HG03342 (cell line): ENCODE results near the gene HDAC4.
"Not testable (repeated sequence)": the region's sequence is repeated elsewhere in the genome, so short reads cannot be mapped to it uniquely, and the experiment has no call there.

ENCODE experiments used
- ATAC-seq: cut with Tn5 transposase; IDR thresholded peaks from one replicate; pipeline ENCODE4 v1.9.1; 2021; ENCODE audit warnings: mild to moderate bottlenecking, moderate library complexity; ENCODE audit not compliant: unreplicated experiment

Gene HDAC4

DNA sequence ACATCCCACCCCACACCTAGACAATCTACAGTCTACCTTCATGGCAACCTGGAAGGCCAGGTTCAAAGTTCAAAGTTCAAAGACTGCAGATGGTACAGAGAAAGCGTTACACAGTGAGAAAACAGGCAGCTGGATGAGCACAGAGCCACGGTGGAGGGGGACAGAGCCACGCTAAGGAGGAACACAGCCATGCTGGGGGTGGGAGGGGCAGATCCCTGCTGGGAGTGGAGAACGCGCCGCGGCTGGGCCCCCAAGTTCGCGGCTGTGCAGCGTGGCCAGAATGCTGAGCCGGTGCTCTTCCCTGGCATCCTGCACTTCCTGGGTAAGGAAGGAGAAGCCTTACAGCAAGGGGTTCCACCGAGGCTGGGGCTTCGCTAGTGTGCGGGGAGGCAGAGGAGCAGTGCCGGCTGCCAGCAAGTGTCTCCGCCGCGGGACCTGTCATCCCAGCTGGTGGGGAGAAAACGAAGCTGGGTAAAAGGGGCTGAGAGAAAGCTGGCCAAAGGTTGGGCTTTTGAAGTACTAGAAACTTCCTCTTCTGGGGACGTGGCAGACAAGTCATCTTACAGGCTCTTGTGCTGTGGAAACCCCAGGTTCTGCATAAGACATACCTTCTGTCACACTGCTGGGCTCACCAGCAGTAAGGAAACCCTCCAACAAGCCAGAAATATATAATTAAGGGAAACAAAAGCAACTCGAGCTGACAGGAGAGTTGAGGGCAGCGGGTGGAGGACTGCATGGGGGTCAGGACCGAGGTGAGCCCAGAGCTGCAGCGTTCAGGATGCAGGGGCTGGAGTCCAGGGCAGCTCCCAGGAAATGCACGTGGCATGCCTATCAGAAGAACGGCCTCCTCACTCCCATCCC is 115.5 kb downstream of the HDAC4 start:
- ATAC-seq: no peak

- ATAC-seq: no peak
These were observed 116.6 kb downstream of the HDAC4 start for GRCh38 chr2:239283961-239284795.

DNA sequence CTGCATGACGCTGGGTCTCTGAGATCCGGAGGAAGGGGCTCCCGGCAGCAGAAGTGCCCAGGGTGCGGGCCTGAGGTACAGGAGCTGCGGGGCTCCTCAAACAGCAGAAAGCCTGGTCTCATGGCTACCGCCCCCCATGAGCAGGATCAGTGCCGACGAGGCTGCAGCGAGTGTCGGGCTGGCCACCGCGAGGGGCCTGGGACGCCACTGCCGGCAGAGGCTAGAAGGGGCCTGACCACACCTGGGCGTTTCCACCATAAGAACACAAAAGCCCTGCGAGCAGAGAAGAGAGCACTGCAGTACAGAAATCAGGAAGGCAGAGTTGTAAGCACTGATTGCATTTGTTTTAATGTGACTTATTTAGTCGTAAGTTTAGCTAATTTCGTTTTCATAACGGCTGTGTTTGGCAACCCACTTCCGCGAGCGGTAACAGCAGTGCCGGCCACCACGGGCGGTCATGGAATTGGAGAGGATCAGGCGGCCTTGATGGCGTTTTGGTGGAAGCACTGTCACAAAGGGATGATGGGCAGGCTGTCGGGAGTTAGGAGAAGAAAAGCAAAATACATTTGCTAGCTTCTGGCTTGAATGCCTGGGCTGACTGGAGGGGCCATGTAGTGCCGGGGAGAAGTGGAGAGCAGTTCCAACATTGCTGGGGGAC is 117.4 kb downstream of the HDAC4 start:
- no peak for ATAC-seq

DNA sequence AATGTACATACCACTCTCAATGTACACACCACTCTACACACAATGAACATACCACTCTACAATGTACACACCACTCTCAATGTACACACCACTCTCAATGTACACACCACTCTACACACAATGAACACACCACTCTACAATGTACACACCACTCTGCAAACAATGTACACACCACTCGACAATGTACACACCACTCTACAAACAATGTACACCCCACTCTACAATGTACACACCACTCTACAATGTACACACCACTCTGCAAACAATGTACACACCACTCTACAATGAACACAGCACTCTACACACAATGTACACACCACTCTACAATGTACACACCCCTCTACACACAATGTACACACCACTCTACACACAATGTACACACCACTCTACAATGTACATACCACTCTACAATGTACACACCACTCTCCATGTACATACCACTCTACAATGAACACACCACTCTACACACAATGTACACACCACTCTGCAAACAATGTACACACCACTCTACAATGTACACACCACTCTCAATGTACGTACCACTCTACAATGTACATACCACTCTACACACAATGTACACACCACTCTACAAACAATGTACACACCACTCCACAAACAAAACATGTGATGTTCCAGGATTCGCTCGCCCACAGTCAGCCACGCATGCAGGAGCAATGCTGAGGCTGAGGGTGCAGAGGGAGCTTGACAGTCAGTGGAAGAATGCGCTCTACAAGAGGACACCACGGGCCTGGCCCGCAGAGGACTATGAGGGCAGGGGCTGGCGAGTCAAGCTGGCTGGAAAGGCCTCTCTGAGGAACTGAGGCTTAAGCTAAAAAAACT is 118.2 kb downstream of the HDAC4 start:
- no peak for ATAC-seq

DNA sequence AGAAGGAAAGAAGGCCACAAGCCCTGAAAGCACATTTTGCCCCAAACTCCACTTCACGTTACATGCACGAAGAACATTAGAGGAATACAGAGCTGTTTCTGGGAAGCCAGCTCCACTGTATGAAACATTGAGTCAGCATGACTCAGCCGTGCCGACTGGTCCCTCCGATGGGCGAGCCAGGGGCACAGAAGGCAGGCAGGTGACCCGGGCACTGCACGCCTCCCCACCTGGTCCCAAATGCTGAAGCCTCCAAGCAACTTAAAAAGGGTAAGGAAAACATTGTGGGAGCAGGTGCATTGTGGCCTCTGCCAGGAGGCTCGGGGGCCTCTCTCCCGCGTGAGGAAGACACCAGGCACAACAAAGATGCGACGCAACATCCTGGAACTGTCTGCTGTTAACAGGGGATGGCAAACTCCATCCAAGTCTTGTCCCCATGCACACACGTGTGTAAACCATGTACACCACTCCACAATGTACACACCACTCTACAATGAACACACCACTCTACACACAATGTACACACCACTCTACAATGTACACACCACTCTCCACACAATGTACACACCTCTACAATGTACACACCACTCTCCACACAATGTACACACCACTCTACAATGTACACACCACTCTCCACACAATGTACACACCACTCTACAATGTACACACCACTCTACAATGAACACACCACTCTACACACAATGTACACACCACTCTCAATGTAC is 120.4 kb downstream of the HDAC4 start:
- not testable (repeated sequence) for ATAC-seq

DNA sequence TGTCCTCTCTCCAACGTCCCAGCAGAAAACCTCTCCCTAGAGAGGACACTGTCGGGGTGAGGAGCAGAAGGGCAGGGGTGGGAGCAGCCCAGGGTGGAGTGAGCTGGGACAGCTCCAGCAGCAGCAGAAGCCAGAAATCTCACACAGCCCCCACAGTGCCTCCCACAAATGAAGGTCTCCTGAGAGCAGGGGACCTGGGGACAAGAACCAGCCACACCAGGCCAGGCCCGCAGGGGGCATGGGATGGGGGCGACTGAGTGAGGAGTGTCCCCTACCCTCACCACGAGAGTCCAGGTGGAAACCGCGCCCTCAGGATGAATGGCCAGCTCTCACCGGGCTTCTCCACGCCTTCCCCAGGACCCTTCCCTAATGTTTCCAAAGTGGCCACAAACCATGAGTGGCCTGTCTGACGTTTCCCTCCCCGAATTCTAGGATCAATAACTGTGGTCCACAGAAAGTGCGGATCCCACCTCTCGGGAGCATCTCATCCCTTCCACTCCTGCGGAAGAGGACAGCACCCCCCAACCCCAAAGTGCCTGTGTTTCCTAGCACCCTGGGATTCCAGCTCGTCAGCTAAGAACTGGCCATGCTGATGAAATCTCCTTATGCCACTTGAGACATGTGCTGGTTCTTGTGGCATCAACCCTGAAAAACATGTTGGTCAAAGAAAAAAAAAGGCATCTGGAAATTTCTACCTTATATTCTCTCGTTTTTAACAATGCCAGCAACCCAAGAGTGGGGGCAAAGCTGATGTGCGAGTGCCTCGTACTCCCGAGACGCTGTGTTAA is 121.1 kb downstream of the HDAC4 start:
- ATAC-seq: no peak

DNA sequence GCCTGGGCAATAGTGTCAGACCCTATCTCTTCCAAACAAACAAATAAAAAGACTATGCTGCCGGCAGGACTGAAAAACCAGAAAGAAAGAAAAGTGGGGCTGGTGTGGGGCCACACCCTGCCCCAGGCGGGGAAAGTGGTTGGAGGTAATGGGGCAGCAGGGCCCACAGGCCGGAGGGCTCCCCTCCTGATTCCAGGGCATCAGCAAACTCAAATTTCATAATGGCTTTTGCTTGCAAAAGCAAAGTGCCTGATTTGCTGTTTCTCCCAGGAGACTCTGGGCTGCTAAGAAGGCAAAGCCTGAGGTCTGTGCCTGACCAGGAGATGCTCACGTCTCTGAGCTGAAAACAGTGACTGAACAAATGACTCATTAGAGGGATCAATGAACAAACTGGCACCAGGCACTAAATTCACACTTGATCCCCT is 121.9 kb downstream of the HDAC4 start:
- no peak for ATAC-seq

DNA sequence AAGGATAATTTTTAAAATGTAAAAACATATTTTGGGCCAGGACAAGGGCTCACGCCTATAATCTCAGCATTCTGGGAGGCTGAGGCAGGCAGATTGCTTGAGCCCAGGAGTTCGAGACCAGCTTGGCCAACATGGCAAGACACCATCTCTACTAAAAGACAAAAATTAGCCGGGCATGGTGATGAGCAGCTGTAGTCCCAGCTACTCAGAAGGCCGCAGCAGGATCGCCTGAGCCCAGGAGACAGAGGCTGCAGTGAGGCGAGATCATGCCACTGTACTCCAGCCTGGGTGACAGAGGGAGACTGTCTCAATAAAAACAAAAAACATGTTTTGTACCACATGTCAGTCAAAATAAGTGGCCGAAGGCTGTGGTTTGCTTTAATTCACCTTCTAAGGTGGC is 122.5 kb downstream of the HDAC4 start:
- no peak for ATAC-seq

- ATAC-seq: no peak
These were observed 123.3 kb downstream of the HDAC4 start for GRCh38 chr2:239277401-239278085.

DNA sequence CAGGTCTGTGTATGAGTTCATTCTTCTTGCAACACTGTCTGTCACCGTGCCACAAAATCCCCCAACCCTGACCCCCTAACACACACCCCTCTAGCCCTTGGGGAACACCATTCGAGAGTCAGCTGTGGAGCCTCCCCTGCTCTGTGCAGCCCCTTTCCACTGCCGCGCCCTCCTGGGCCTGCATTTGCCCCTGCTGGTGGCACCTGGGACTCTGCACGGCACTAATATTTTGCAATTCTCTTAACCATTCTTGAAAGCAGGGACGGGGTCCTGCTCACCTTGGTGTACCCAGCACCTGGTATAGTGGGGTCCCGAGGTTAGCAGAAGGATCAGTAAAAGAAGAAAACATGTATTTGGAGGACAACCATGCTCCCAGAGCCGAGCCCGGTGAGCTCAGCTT is 124.0 kb downstream of the HDAC4 start:
- no peak for ATAC-seq

GRCh38 chr2:239275847-239276831 is 124.7 kb downstream of the HDAC4 start:
- ATAC-seq: no peak

DNA sequence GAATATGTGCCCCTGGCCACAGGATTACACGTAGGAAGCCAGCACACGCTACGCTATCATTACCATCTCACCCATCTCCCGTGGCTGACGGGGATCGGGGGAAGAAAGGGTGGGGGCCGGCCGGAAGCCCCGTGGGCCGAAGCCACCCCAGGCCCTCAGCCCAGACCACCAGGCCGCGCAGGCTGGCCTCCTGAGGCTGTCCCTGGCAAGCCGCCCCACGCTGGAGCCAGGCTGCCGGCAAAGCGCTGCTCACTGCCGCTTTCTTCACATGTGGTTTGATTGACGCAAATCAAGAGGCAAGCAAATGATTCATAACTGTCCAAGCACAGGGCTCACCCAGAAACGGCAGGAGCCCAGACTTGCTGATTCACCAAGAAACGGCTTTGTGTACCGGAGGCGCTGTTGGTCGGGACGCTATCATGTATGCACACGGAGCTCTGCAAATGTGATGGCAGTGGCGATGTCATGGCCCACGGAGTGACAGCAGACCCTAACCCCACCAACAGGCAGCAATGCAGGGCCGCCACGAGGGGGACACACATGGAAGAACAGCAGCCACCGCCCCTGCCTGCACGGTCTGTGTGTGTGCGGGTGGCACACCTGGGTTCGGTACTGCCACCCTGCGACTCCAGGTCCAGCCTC is 125.7 kb downstream of the HDAC4 start:
- ATAC-seq: no peak

DNA sequence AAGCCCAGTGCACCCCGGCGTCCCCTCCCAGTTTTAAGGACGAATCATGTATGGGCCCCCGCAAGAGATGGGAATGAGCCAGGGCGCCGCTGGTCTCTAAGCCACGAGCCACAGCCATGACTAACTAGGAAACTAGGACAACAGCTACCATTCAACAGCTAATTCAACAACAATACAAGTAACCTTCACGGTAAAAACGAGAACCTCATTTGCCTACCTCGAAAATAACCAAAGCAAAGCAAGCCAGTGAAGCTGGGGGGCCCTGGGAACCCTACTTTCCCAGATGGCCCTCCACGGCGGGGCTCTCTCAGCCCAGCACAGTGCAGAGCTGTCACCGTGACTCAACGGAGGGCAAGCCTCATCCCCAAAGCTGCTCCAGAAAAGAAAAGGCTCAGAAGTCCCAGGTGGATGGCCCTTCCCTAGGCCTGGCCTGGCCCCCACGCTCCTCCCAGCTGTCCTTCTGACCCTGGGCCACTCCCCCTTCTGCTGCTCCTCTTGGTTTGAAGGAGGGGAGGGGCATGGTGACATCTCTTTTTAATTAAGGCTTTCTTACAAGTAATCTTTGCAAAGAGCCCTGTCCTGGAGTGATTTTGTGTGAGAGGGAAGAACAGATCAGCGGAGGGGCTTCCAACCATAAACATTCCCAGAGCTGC is 126.3 kb downstream of the HDAC4 start:
- ATAC-seq: no peak

DNA sequence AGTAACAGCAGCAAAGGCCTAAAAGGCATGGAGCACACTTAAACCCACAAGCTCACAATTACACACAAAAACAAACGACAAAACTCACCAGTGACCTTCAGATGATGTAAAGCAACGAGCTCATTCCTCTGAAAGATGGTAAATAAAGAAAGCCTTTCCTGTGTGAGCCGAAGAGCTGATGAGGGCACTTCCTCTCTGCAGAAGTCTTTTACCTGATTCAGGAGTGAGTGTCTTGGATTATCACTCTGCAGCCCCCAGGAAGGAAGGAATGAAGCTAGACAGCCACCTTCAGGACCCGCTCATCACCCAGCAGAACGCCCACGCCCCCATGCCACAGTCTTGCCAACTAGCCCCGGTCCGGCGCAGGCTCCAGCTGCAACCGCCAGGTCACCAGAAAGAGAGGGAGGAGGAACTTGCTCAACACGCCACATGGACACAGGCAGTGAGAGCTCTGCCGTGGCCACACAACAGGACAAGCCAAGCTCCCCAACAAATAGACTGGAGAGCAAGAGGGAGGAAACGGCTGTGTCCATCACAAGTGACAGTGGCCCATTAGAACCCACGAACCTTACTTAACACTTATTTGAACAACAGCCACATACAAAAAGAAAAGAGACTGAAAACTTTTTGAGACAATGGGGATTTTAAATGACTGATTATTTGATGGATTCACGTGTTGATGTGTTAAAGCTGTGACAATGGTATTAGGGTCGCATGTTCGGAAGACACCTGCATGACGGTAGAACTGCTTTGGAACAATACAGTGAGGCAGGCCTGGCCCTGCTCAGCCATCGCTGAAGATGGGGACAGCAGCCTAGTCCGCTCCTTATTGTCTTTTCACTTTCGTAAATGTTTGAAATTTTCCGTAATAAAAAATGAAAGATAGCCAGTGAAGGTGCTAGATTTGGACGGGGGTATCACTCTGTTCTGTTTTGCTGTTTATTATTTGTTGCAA is 127.3 kb downstream of the HDAC4 start:
- ATAC-seq: no peak

DNA sequence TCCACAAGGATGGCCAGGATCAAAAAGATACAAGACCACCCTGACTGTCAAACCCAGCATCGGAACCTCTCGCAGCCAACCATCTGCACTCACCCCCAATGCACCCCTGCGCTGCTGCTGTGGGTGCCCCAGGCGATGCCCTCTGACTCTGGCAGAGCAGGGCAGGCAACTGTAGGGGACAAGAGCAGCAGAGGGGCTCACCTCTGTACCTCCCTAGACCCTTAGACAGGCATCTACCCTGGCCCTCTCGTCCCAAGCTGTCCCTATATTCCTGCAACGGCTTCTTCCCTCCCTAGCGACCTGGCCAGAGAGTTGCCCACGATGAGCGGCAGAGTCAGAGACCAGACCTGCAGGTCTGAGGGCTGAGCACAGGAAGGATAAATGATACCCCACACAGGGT is 128.2 kb downstream of the HDAC4 start:
- ATAC-seq: no peak
